Omental fat pad (tissue), 4 donors: ENCODE measurements around the gene CCDC88B. TPM values are rescaled to one million over a fixed set of nuclear protein-coding genes. Genes with fewer than 3 reads are reported as not detected.

Source experiments
- ATAC-seq: fragments of 150-250 bp; one replicate; pipeline ENCODE4 v1.9.1; 2016; ENCODE audit warnings: mild to moderate bottlenecking, moderate library complexity; ENCODE audit not compliant: low FRiP score
- DNase-seq: peaks from one replicate; pipeline ENCODE4 v3.0.0-alpha.2; 2019; ENCODE audit warnings: low spot score
- total RNA-seq, 4 donors: library from RNA; depleted of rRNA; stranded (reverse); fragments of >200 nt; gene quantifications; one replicate each; pipeline ENCODE4 v1.1.0, GENCODE V29; 2016
- TF ChIP-seq, protein P1 (sequence below), 3 donors: fragments of 450-650 bp; IDR thresholded peaks; one replicate each; pipeline ENCODE4 v1.5.1; 2016 to 2017; ENCODE audit warnings: antibody characterized with exemption in 3 of 3, mild to moderate bottlenecking in 3 of 3, moderate library complexity in 2 of 3

The CCDC88B gene
- total RNA-seq, 4 donors from 2014 or later = 6.2 to 24.1 (median 10.3) TPM

- TF ChIP-seq, protein P1, sequence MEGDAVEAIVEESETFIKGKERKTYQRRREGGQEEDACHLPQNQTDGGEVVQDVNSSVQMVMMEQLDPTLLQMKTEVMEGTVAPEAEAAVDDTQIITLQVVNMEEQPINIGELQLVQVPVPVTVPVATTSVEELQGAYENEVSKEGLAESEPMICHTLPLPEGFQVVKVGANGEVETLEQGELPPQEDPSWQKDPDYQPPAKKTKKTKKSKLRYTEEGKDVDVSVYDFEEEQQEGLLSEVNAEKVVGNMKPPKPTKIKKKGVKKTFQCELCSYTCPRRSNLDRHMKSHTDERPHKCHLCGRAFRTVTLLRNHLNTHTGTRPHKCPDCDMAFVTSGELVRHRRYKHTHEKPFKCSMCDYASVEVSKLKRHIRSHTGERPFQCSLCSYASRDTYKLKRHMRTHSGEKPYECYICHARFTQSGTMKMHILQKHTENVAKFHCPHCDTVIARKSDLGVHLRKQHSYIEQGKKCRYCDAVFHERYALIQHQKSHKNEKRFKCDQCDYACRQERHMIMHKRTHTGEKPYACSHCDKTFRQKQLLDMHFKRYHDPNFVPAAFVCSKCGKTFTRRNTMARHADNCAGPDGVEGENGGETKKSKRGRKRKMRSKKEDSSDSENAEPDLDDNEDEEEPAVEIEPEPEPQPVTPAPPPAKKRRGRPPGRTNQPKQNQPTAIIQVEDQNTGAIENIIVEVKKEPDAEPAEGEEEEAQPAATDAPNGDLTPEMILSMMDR (IDR thresholded peaks at IDR 0.05) = no peak
- ATAC-seq = no peak
- DNase-seq = no peak
These were observed 29.7 kb downstream of the CCDC88B start for GRCh38 chr11:64369440-64370421.

- no peak for ATAC-seq
- TF ChIP-seq, protein P1 (IDR thresholded peaks at IDR 0.05) = no peak
- DNase-seq = no peak
These were observed 31.2 kb downstream of the CCDC88B start for GRCh38 chr11:64371201-64371600.

- TF ChIP-seq, protein P1 (IDR thresholded peaks at IDR 0.05) = no peak
- no peak for ATAC-seq
- DNase-seq = no peak
These were observed 32.0 kb downstream of the CCDC88B start for GRCh38 chr11:64372021-64372420.

GRCh38 chr11:64372802-64373597, 33.0 kb downstream of the CCDC88B start:
- TF ChIP-seq, protein P1 (IDR thresholded peaks at IDR 0.05) = no peak
- ATAC-seq (peak; percentile 27), DNase-seq (no peak)

- TF ChIP-seq, protein P1 (IDR thresholded peaks at IDR 0.05) = no peak
- no peak for DNase-seq
- ATAC-seq = no peak
These were observed 33.6 kb downstream of the CCDC88B start for GRCh38 chr11:64373598-64373974.

- ATAC-seq = no peak
- DNase-seq = no peak
- TF ChIP-seq, protein P1 (IDR thresholded peaks at IDR 0.05) = no peak
These were observed 36.1 kb downstream of the CCDC88B start for GRCh38 chr11:64376071-64376470.
